ENCODE measurements around the gene ITIH1.

GRCh38 chr3:52752045-52752660 is 25.2 kb upstream of the ITIH1 start:
- TF ChIP-seq CTCF (IDR thresholded peaks at IDR 0.05) (no peak), POLR2A (IDR thresholded peaks at IDR 0.05) (no peak)
